Common myeloid progenitor, CD34-positive (primary cell): ENCODE results near the gene VDAC1.

Experiments
- CTCF ChIA-PET: fragments of 350-600 bp; sonication (Branson Sonifier 250); formaldehyde crosslinking; loops from one replicate; lab custom pipeline; 2021; ENCODE audit warnings: antibody characterized with exemption; lab: Charles Lee
- POLR2A ChIA-PET: fragments of 350-600 bp; sonication (Branson Sonifier 250); formaldehyde crosslinking; loops from one replicate; lab custom pipeline; 2021; ENCODE audit warnings: antibody characterized with exemption; lab: Charles Lee
- DNase-seq, 3 donors: peaks; one replicate each; pipeline versions ENCODE4 v3.0.0 to v3.0.0-alpha.2; 2013
- H3K27ac ChIP-seq, 2 experiments: 1 replicate in 1 of 2; 2 replicates in 1 of 2; pipeline ENCODE4 v1.7.0; 2013; ENCODE audit warnings: inconsistent platforms in 2 of 2, low read length in 2 of 2, mild to moderate bottlenecking in 2 of 2, low read depth in 1 of 2, moderate library complexity in 1 of 2; ENCODE audit not compliant: severe bottlenecking in 2 of 2, insufficient read depth in 1 of 2, poor library complexity in 1 of 2
- H3K27me3 ChIP-seq, 5 experiments: replicated peaks in 2 of 5; 1 replicate in 3 of 5; 2 replicates in 2 of 5; pipeline versions ENCODE4 v1.6.1 to v1.7.0; 2013; ENCODE audit warnings: low read length in 4 of 5, mild to moderate bottlenecking in 2 of 5, moderate library complexity in 2 of 5, inconsistent platforms in 1 of 5; ENCODE audit not compliant: insufficient read depth in 5 of 5, control insufficient read depth in 4 of 5
- H3K36me3 ChIP-seq, 4 experiments: 1 replicate in 2 of 4; 2 replicates in 2 of 4; pipeline versions ENCODE4 v1.6.1 to v1.7.0; 2013; ENCODE audit warnings: low read length in 3 of 4, control low read depth in 1 of 4, mild to moderate bottlenecking in 1 of 4; ENCODE audit not compliant: control insufficient read depth in 4 of 4, insufficient read depth in 4 of 4
- H3K4me1 ChIP-seq, 4 experiments: 1 replicate in 3 of 4; 2 replicates in 1 of 4; pipeline versions ENCODE4 v1.6.1 to v1.7.1; 2013; ENCODE audit warnings: low read length in 3 of 4, mild to moderate bottlenecking in 3 of 4, control low read depth in 1 of 4, inconsistent platforms in 1 of 4, moderate library complexity in 1 of 4; ENCODE audit not compliant: control insufficient read depth in 4 of 4, insufficient read depth in 4 of 4; ENCODE audit errors: control extremely low read depth in 1 of 4
- H3K4me3 ChIP-seq, 7 experiments: 1 replicate in 4 of 7; 2 replicates in 3 of 7; pipeline versions ENCODE4 v1.5.1 to v1.7.0; 2013; ENCODE audit warnings: mild to moderate bottlenecking in 7 of 7, low read length in 6 of 7, moderate library complexity in 6 of 7, inconsistent platforms in 2 of 7, low read depth in 2 of 7, control low read depth in 1 of 7; ENCODE audit not compliant: insufficient read depth in 4 of 7, control insufficient read depth in 1 of 7; ENCODE audit errors: extremely low read depth in 1 of 7
- H3K9me3 ChIP-seq, 5 experiments: 1 replicate in 4 of 5; 2 replicates in 1 of 5; pipeline versions ENCODE4 v1.6.1 to v1.7.1; 2013; ENCODE audit warnings: low read length in 4 of 5, mild to moderate bottlenecking in 2 of 5, inconsistent platforms in 1 of 5, low read depth in 1 of 5, moderate library complexity in 1 of 5; ENCODE audit not compliant: control insufficient read depth in 4 of 5, insufficient read depth in 2 of 5; ENCODE audit errors: control extremely low read depth in 1 of 5
- WGBS: methylation state at CpG from one replicate; pipeline ENCODE4 v1.1.5; 2013; ENCODE audit not compliant: insufficient coverage; 5-methylcytosine and 5-hydroxymethylcytosine counted together

VDAC1 gene

GRCh38 chr5:133928587-133929393 is 76.0 kb downstream of the VDAC1 start:
- H3K4me3 ChIP-seq = no peak overlapping the region
- peak in 2 of 3 donors; percentile 47 to 56 for DNase-seq
- 67% methylated on average over 6 of the region's 9 CpGs for WGBS
- ChIA-PET POLR2A (no interaction called here), CTCF (no interaction called here)
- H3K27ac ChIP-seq = no peak overlapping the region
- H3K9me3 ChIP-seq = no peaks in the 10 kb centered on the region
- no peaks in the 10 kb centered on the region for H3K27me3 ChIP-seq
- H3K36me3 ChIP-seq = no peaks in the 10 kb centered on the region
- H3K4me1 ChIP-seq = peaks cover 19 to 46% (median 39%) of the 10 kb centered on the region in 4 experiments

DNA sequence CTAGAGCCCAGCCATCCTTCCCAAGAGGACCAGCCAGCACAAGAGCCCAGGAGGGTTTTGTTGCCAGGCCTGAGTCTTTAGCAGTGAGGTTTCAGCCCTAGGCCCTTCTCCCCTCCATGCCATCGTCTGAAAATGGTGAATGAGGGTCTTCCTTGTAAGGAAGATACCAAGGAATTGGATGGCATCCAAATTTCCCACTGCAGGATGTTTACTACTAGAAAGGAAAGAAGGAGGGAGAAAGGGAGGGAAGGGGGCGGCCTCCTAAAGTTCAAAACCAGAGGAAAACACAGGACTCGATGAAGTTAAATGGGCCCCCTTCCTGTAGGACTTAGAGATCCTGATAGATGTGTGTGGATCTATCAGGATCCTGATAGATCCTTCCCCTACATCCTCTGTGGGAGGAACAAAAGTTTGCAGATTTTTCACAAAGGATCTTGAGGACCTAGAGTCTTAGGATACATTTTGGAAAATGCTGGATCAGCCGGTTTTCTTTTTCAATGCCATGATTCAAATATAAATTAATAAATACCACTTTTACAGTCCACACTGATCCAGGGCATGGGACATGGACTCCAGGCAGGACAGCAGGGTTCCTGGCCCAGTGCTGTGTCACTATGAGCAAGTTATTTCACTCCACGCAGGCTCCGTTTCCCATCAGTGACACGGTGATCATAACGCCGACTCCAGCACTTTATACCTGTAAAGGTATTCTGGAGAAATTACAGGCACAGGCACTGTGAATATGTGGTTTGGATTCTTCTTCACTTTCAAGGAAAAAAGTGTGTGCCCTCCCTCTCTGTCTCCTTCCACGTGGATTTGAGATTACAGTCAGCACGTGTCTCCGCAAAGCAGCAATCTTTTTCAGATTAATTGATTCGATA is 77.2 kb downstream of the VDAC1 start:
- H3K36me3 ChIP-seq = no peaks in the 10 kb centered on the region
- H3K4me3 ChIP-seq = no peak overlapping the region
- no peak overlapping the region for H3K27ac ChIP-seq
- peaks cover 19 to 35% (median 26%) of the 10 kb centered on the region in 4 experiments for H3K4me1 ChIP-seq
- no peak for DNase-seq
- H3K27me3 ChIP-seq = no peaks in the 10 kb centered on the region
- H3K9me3 ChIP-seq = no peaks in the 10 kb centered on the region
- 87% methylated on average over 8 of the region's 13 CpGs for WGBS
- POLR2A ChIA-PET = no interaction called here
- CTCF ChIA-PET = interaction anchor here (1.5 kb wide), 1 partner anchor 9 kb away, joined by 3 read pairs; no protein-coding TSS in a partner anchor

- H3K4me3 ChIP-seq = no peak overlapping the region
- no peaks in the 10 kb centered on the region for H3K36me3 ChIP-seq
- no peaks in the 10 kb centered on the region for H3K27me3 ChIP-seq
- H3K9me3 ChIP-seq = no peaks in the 10 kb centered on the region
- ChIA-PET CTCF (interaction anchor here (1.0 to 1.5 kb wide), 2 partner anchors 10 kb away, joined by 3 to 4 read pairs; no protein-coding TSS in a partner anchor), POLR2A (no interaction called here)
- WGBS = 90% methylated on average over 15 of the region's 17 CpGs
- no peak for DNase-seq
- H3K27ac ChIP-seq = no peak overlapping the region
- H3K4me1 ChIP-seq = peaks cover 16 to 30% (median 23%) of the 10 kb centered on the region in 4 experiments
These were observed 78.1 kb downstream of the VDAC1 start for GRCh38 chr5:133926489-133927299.

- DNase-seq = no peak
- no peak overlapping the region for H3K4me3 ChIP-seq
- WGBS = 96% methylated on average over 11 of the region's 12 CpGs
- ChIA-PET CTCF (interaction anchor here (1.0 to 1.6 kb wide), 3 partner anchors 9 to 11 kb away, joined by 3 to 4 read pairs (median 4); no protein-coding TSS in a partner anchor), POLR2A (no interaction called here)
- H3K9me3 ChIP-seq = no peaks in the 10 kb centered on the region
- peaks cover 10 to 23% (median 17%) of the 10 kb centered on the region in 4 experiments for H3K4me1 ChIP-seq
- no peaks in the 10 kb centered on the region for H3K36me3 ChIP-seq
- H3K27me3 ChIP-seq = no peaks in the 10 kb centered on the region
- no peak overlapping the region for H3K27ac ChIP-seq
These were observed 78.8 kb downstream of the VDAC1 start for GRCh38 chr5:133925866-133926488.

- 50% methylated on average over 1 of the region's 3 CpGs for WGBS
- H3K9me3 ChIP-seq = no peaks in the 10 kb centered on the region
- H3K27me3 ChIP-seq = no peaks in the 10 kb centered on the region
- no peak overlapping the region for H3K27ac ChIP-seq
- H3K4me1 ChIP-seq = peaks cover 6 to 16% (median 10%) of the 10 kb centered on the region in 4 experiments
- ChIA-PET CTCF (interaction anchor here (1.0 to 1.6 kb wide), 3 partner anchors 8 to 20 kb away, joined by 4 read pairs; no protein-coding TSS in a partner anchor), POLR2A (no interaction called here)
- H3K36me3 ChIP-seq = no peaks in the 10 kb centered on the region
- DNase-seq = no peak
- H3K4me3 ChIP-seq = no peak overlapping the region
These were observed 79.5 kb downstream of the VDAC1 start for GRCh38 chr5:133925269-133925668.

GRCh38 chr5:133924221-133924920 is 80.4 kb downstream of the VDAC1 start:
- no peaks in the 10 kb centered on the region for H3K36me3 ChIP-seq
- H3K9me3 ChIP-seq = no peaks in the 10 kb centered on the region
- H3K4me1 ChIP-seq = peaks cover 0 to 8% (median 3%) of the 10 kb centered on the region in 4 experiments
- WGBS = 73% methylated on average over 5 of the region's 5 CpGs
- POLR2A ChIA-PET = no interaction called here
- H3K27me3 ChIP-seq = no peaks in the 10 kb centered on the region
- CTCF ChIA-PET = interaction anchor here (0.6 to 1.6 kb wide), 4 partner anchors 8 to 1553 kb away, joined by 3 to 4 read pairs (median 4); no protein-coding TSS in a partner anchor
- no peak overlapping the region for H3K27ac ChIP-seq
- no peak overlapping the region for H3K4me3 ChIP-seq
- no peak for DNase-seq
